ENCODE measurements around the gene WDPCP. TPM values are rescaled to one million over a fixed set of nuclear protein-coding genes. Genes with fewer than 3 reads are reported as not detected.

Gene WDPCP
- total and polyA plus RNA-seq, 2 experiments from 2014 or later, result 8.8 to 20.4 TPM

GRCh38 chr2:63596401-63596883 lies 8.2 kb upstream of the WDPCP start:
- H3K27me3 Mint-ChIP-seq (ENCODE audit: insufficient read depth, low read depth, poor library complexity), result peaks cover 4% of the 10 kb centered on the region
- no peak overlapping the region for H3K4me3 Mint-ChIP-seq
- no peak for TF ChIP-seq NANOG (IDR thresholded peaks at IDR 0.05; ENCODE audit: borderline replicate concordance)
- no peak for TF ChIP-seq JUNB (IDR thresholded peaks at IDR 0.05; ENCODE audit: unreplicated experiment)
- TF ChIP-seq ZNF462 (CRISPR knock-in tag; IDR thresholded peaks at IDR 0.05), result no peak
- TF ChIP-seq STAT1 (IDR thresholded peaks at IDR 0.05; ENCODE audit: unreplicated experiment), result no peak
- TF ChIP-seq POLR2AphosphoS5 (IDR thresholded peaks at IDR 0.05; ENCODE audit: low read depth), result no peak
- no peak for TF ChIP-seq ZNF114 (CRISPR knock-in tag; IDR thresholded peaks at IDR 0.05)
- TF ChIP-seq, protein P1, sequence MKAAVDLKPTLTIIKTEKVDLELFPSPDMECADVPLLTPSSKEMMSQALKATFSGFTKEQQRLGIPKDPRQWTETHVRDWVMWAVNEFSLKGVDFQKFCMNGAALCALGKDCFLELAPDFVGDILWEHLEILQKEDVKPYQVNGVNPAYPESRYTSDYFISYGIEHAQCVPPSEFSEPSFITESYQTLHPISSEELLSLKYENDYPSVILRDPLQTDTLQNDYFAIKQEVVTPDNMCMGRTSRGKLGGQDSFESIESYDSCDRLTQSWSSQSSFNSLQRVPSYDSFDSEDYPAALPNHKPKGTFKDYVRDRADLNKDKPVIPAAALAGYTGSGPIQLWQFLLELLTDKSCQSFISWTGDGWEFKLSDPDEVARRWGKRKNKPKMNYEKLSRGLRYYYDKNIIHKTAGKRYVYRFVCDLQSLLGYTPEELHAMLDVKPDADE (IDR thresholded peaks at IDR 0.05), result no peak
- no peak for TF ChIP-seq EZH2phosphoT487 (IDR thresholded peaks at IDR 0.05; ENCODE audit: unreplicated experiment)
- no peak for TF ChIP-seq EZH2 (IDR thresholded peaks at IDR 0.05; ENCODE audit: low read depth, unreplicated experiment)
- no peak for TF ChIP-seq ZNF331 (CRISPR knock-in tag; IDR thresholded peaks at IDR 0.05; ENCODE audit: low read depth)
- TF ChIP-seq, protein P2, sequence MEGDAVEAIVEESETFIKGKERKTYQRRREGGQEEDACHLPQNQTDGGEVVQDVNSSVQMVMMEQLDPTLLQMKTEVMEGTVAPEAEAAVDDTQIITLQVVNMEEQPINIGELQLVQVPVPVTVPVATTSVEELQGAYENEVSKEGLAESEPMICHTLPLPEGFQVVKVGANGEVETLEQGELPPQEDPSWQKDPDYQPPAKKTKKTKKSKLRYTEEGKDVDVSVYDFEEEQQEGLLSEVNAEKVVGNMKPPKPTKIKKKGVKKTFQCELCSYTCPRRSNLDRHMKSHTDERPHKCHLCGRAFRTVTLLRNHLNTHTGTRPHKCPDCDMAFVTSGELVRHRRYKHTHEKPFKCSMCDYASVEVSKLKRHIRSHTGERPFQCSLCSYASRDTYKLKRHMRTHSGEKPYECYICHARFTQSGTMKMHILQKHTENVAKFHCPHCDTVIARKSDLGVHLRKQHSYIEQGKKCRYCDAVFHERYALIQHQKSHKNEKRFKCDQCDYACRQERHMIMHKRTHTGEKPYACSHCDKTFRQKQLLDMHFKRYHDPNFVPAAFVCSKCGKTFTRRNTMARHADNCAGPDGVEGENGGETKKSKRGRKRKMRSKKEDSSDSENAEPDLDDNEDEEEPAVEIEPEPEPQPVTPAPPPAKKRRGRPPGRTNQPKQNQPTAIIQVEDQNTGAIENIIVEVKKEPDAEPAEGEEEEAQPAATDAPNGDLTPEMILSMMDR (conservative IDR thresholded peaks at IDR 0.05; ENCODE audit: low read depth in 2 of 2), result no peak
- TF ChIP-seq REST (IDR thresholded peaks at IDR 0.05; ENCODE audit: unreplicated experiment), result no peak
- TF ChIP-seq CREB1 (CRISPR knock-in tag; IDR thresholded peaks at IDR 0.05; ENCODE audit: low read depth), result no peak
- Histone ChIP-seq H4K20me1 (replicated peaks; ENCODE audit: insufficient read depth) (peaks cover 3% of the 10 kb centered on the region), H3K9me2 (ENCODE audit: insufficient read depth) (no peaks in the 10 kb centered on the region), H3K4me2 (no peak overlapping the region), H3K79me2 (replicated peaks; ENCODE audit: insufficient read depth) (peaks cover 67% of the 10 kb centered on the region), H3K4me1 (ENCODE audit: insufficient read depth) (peaks cover 9% of the 10 kb centered on the region; the same call in 1 of the 2 replicates), H3K27me3 (ENCODE audit: insufficient read depth) (no peaks in the 10 kb centered on the region), H3F3A (replicated peaks; ENCODE audit: low read depth) (no peaks in the 10 kb centered on the region), H3K4me3 (no peak overlapping the region), H3K27ac (ENCODE audit: low read depth) (peak overlapping the region; percentile 23), H2AFZ (no peak overlapping the region), H3K36me3 (ENCODE audit: insufficient read depth) (peaks cover 43% of the 10 kb centered on the region)
- H3K36me3 Mint-ChIP-seq (ENCODE audit: low read depth), result peaks cover 74% of the 10 kb centered on the region
- H3K9me3 Mint-ChIP-seq, result no peaks in the 10 kb centered on the region
- DNase-seq (ENCODE audit: low spot score), result no peak
- no peak for ATAC-seq
- H3K4me1 Mint-ChIP-seq, result peaks cover 16% of the 10 kb centered on the region
- H3K27ac Mint-ChIP-seq, result peak overlapping the region; percentile 15; the same call in 1 of the 2 replicates
